HepG2 (cell line): ENCODE data around the gene DHX8. TPM values are rescaled to one million over a fixed set of nuclear protein-coding genes. Genes with fewer than 3 reads are reported as not detected.

ENCODE experiments used
- BCL6 ChIP-seq: IDR thresholded peaks from 2 replicates; pipeline ENCODE4 v1.6.1; 2016; ENCODE audit warnings: missing genetic modification reagents, missing compliant biosample characterization
- HNF4A ChIP-seq: sonication (generic); formaldehyde crosslinking; IDR thresholded peaks from 2 replicates; pipeline ENCODE4 v1.4.0; 2020; ENCODE audit warnings: missing genetic modification reagents
- ISL2 ChIP-seq: sonication (generic); formaldehyde crosslinking; IDR thresholded peaks from 2 replicates; pipeline ENCODE4 v1.5.0; 2020; ENCODE audit warnings: missing genetic modification reagents
- KLF12 ChIP-seq: sonication (generic); formaldehyde crosslinking; IDR thresholded peaks from 2 replicates; pipeline ENCODE4 v1.4.0; 2020; ENCODE audit warnings: missing genetic modification reagents, borderline replicate concordance
- RFXAP ChIP-seq: sonication (generic); formaldehyde crosslinking; IDR thresholded peaks from 2 replicates; pipeline ENCODE4 v1.4.0; 2020; ENCODE audit warnings: missing genetic modification reagents, borderline replicate concordance
- SATB2 ChIP-seq: sonication (generic); formaldehyde crosslinking; IDR thresholded peaks from 2 replicates; pipeline ENCODE4 v1.5.0; 2020; ENCODE audit warnings: missing genetic modification reagents
- SOX5 ChIP-seq: IDR thresholded peaks from 2 replicates; pipeline ENCODE4 v1.6.1; 2016; ENCODE audit warnings: borderline replicate concordance
- SOX6 ChIP-seq, 2 experiments: fragments of 450-650 bp in 1 of 2; sonication (generic) in 1 of 2; formaldehyde crosslinking in 1 of 2; IDR thresholded peaks; 2 replicates each; pipeline versions ENCODE4 v1.4.0 to v1.6.1; 2017 to 2020; ENCODE audit warnings: antibody characterized with exemption in 1 of 2, mild to moderate bottlenecking in 1 of 2, missing genetic modification reagents in 1 of 2
- TAF1 ChIP-seq: sonication (generic); formaldehyde crosslinking; IDR thresholded peaks from 2 replicates; pipeline ENCODE4 v1.4.0; 2020; ENCODE audit warnings: missing genetic modification reagents
- TBX2 ChIP-seq: sonication (generic); formaldehyde crosslinking; IDR thresholded peaks from 2 replicates; pipeline ENCODE4 v1.5.0; 2020; ENCODE audit warnings: missing genetic modification reagents, mild to moderate bottlenecking, borderline replicate concordance
- ZNF543 ChIP-seq: sonication (generic); formaldehyde crosslinking; IDR thresholded peaks from 2 replicates; pipeline ENCODE4 v1.4.0; 2020; ENCODE audit warnings: mild to moderate bottlenecking, missing genetic modification reagents
- ZNF577 ChIP-seq: sonication (generic); formaldehyde crosslinking; IDR thresholded peaks from 2 replicates; pipeline ENCODE4 v1.4.0; 2020; ENCODE audit warnings: mild to moderate bottlenecking, low read depth, missing genetic modification reagents, borderline replicate concordance
- polyA plus RNA-seq, 8 experiments: library from polyadenylated mRNA; depleted of rRNA in 3 of 8; stranded (reverse) in 7 of 8; unstranded in 1 of 8; fragments of >200 nt; fragmentation: Illumina TruSeq in 4 of 8; extraction: Trizol in 4 of 8; gene quantifications; 2 replicates each; pipeline versions ENCODE4 v1.2.1 to v1.2.3, GENCODE V29; 2011 to 2016; ENCODE audit warnings: low read depth in 4 of 8, missing spikeins in 1 of 8, mixed read lengths in 1 of 8; ENCODE audit not compliant: insufficient read depth in 1 of 8
- total RNA-seq, 5 experiments: library from RNA; depleted of rRNA; stranded (reverse); fragments of >200 nt; fragmentation: Illumina TruSeq; extraction: Trizol; gene quantifications; 2 replicates each; pipeline ENCODE4 v1.2.3, GENCODE V29; 2016; ENCODE audit warnings: low read depth in 1 of 5
- TF ChIP-seq, protein P1 (sequence below), 2 experiments: sonication (generic) in 1 of 2; formaldehyde crosslinking in 1 of 2; IDR thresholded peaks; 2 replicates each; pipeline versions ENCODE4 v1.4.0 to v1.6.1; 2018 to 2020; ENCODE audit warnings: missing genetic modification reagents in 2 of 2, borderline replicate concordance in 1 of 2, low read depth in 1 of 2, mild to moderate bottlenecking in 1 of 2, missing biosample characterization in 1 of 2
- TF ChIP-seq, protein P2 (sequence below): IDR thresholded peaks from 2 replicates; pipeline ENCODE4 v1.4.0; 2020; ENCODE audit warnings: mild to moderate bottlenecking, missing genetic modification reagents
- TF ChIP-seq, protein P3 (sequence below): IDR thresholded peaks from 2 replicates; pipeline ENCODE4 v1.6.1; 2016; ENCODE audit warnings: mild to moderate bottlenecking
- TF ChIP-seq, protein P4 (sequence below): sonication (generic); formaldehyde crosslinking; IDR thresholded peaks from 2 replicates; pipeline ENCODE4 v1.5.1; 2020; ENCODE audit warnings: mild to moderate bottlenecking, missing genetic modification reagents, moderate library complexity

Gene DHX8
- total and polyA plus RNA-seq, 2 of the 13 experiments (the other 11 are each of a cell fraction or from before 2014, with no cell fraction given), result 24.8 to 48.9 TPM

DNA sequence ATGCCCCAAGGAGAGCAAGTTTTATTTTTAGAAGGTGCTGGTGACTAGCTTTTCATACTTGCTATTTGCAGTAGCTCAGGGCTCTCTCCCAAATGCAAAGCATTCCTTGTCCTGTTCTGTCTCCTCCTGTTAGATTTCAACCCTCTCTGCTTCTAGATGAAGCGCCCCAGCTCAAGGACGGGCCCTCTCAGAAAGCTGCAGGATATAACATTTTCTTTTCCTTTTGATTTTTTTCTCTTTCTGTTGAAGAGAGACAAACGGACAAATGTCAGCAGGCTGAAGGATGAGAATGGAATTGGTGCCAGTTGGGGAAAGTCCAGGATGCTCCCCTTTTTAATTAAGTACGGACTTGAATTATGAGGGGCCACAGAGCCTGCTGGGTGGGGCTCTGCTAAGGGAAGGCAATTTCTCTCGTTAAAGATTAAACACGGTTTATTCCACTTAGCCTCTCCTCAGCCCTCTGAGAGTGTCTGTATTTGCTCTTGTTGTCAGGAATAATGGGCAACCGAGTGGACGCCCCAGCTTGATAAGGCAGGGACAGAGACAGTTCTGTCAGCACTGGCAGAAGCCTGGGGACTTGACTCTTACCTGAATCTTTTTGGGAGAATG lies 68.6 kb downstream of the DHX8 start (continued):
- TF ChIP-seq, protein P1, sequence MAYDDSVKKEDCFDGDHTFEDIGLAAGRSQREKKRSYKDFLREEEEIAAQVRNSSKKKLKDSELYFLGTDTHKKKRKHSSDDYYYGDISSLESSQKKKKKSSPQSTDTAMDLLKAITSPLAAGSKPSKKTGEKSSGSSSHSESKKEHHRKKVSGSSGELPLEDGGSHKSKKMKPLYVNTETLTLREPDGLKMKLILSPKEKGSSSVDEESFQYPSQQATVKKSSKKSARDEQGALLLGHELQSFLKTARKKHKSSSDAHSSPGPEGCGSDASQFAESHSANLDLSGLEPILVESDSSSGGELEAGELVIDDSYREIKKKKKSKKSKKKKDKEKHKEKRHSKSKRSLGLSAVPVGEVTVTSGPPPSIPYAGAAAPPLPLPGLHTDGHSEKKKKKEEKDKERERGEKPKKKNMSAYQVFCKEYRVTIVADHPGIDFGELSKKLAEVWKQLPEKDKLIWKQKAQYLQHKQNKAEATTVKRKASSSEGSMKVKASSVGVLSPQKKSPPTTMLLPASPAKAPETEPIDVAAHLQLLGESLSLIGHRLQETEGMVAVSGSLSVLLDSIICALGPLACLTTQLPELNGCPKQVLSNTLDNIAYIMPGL (CRISPR knock-in tag; IDR thresholded peaks at IDR 0.05; ENCODE audit: borderline replicate concordance in 1 of 2, low read depth in 1 of 2), result 0 out of 4 replicates have a peak, but pooled peaks of 1 of the 2 experiments have one; percentile 24
- TF ChIP-seq SATB2 (CRISPR knock-in tag) (0 out of 2 replicates have a peak, but pooled peaks have one; percentile 72), ZNF577 (CRISPR knock-in tag) (no peak), BCL6 (CRISPR knock-in tag) (peak; percentile 49; the same call in 1 of the 2 replicates), SOX6 (IDR thresholded peaks at IDR 0.05) (no peak), SOX6 (CRISPR knock-in tag; IDR thresholded peaks at IDR 0.05) (peak; percentile 75), KLF12 (peak; percentile 67; the same call in 1 of the 2 replicates), TAF1 (CRISPR knock-in tag) (peak; percentile 35; the same call in 1 of the 2 replicates), TBX2 (CRISPR knock-in tag) (peak; percentile 70; the same call in 1 of the 2 replicates), ZNF543 (CRISPR knock-in tag) (no peak; the same call in 1 of the 2 replicates), SOX5 (CRISPR knock-in tag) (peak; percentile 76; the same call in 1 of the 2 replicates), ISL2 (CRISPR knock-in tag) (peak; percentile 86), HNF4A (CRISPR knock-in tag) (peak; percentile 41; the same call in 1 of the 2 replicates), RFXAP (CRISPR knock-in tag) (0 out of 2 replicates have a peak, but pooled peaks have one; percentile 43)
- TF ChIP-seq, protein P2, sequence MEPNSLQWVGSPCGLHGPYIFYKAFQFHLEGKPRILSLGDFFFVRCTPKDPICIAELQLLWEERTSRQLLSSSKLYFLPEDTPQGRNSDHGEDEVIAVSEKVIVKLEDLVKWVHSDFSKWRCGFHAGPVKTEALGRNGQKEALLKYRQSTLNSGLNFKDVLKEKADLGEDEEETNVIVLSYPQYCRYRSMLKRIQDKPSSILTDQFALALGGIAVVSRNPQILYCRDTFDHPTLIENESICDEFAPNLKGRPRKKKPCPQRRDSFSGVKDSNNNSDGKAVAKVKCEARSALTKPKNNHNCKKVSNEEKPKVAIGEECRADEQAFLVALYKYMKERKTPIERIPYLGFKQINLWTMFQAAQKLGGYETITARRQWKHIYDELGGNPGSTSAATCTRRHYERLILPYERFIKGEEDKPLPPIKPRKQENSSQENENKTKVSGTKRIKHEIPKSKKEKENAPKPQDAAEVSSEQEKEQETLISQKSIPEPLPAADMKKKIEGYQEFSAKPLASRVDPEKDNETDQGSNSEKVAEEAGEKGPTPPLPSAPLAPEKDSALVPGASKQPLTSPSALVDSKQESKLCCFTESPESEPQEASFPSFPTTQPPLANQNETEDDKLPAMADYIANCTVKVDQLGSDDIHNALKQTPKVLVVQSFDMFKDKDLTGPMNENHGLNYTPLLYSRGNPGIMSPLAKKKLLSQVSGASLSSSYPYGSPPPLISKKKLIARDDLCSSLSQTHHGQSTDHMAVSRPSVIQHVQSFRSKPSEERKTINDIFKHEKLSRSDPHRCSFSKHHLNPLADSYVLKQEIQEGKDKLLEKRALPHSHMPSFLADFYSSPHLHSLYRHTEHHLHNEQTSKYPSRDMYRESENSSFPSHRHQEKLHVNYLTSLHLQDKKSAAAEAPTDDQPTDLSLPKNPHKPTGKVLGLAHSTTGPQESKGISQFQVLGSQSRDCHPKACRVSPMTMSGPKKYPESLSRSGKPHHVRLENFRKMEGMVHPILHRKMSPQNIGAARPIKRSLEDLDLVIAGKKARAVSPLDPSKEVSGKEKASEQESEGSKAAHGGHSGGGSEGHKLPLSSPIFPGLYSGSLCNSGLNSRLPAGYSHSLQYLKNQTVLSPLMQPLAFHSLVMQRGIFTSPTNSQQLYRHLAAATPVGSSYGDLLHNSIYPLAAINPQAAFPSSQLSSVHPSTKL (CRISPR knock-in tag), result peak; percentile 64; the same call in 1 of the 2 replicates
- TF ChIP-seq, protein P3, sequence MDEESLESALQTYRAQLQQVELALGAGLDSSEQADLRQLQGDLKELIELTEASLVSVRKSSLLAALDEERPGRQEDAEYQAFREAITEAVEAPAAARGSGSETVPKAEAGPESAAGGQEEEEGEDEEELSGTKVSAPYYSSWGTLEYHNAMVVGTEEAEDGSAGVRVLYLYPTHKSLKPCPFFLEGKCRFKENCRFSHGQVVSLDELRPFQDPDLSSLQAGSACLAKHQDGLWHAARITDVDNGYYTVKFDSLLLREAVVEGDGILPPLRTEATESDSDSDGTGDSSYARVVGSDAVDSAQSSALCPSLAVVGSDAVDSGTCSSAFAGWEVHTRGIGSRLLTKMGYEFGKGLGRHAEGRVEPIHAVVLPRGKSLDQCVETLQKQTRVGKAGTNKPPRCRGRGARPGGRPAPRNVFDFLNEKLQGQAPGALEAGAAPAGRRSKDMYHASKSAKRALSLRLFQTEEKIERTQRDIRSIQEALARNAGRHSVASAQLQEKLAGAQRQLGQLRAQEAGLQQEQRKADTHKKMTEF (CRISPR knock-in tag), result 0 out of 2 replicates have a peak, but pooled peaks have one; percentile 29
- TF ChIP-seq, protein P4, sequence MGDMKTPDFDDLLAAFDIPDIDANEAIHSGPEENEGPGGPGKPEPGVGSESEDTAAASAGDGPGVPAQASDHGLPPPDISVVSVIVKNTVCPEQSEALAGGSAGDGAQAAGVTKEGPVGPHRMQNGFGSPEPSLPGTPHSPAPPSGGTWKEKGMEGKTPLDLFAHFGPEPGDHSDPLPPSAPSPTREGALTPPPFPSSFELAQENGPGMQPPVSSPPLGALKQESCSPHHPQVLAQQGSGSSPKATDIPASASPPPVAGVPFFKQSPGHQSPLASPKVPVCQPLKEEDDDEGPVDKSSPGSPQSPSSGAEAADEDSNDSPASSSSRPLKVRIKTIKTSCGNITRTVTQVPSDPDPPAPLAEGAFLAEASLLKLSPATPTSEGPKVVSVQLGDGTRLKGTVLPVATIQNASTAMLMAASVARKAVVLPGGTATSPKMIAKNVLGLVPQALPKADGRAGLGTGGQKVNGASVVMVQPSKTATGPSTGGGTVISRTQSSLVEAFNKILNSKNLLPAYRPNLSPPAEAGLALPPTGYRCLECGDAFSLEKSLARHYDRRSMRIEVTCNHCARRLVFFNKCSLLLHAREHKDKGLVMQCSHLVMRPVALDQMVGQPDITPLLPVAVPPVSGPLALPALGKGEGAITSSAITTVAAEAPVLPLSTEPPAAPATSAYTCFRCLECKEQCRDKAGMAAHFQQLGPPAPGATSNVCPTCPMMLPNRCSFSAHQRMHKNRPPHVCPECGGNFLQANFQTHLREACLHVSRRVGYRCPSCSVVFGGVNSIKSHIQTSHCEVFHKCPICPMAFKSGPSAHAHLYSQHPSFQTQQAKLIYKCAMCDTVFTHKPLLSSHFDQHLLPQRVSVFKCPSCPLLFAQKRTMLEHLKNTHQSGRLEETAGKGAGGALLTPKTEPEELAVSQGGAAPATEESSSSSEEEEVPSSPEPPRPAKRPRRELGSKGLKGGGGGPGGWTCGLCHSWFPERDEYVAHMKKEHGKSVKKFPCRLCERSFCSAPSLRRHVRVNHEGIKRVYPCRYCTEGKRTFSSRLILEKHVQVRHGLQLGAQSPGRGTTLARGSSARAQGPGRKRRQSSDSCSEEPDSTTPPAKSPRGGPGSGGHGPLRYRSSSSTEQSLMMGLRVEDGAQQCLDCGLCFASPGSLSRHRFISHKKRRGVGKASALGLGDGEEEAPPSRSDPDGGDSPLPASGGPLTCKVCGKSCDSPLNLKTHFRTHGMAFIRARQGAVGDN, result no peak
